Mucosa of descending colon (tissue), 3 donors: ENCODE data around the gene SLC25A19. TPM values are rescaled to one million over a fixed set of nuclear protein-coding genes. Genes with fewer than 3 reads are reported as not detected.
"Not testable (repeated sequence)": the region's sequence is repeated elsewhere in the genome, so short reads cannot be mapped to it uniquely, and the experiment has no call there.

Experiments
- ATAC-seq: fragments of 200-7000 bp; cut with Tn5 transposase; one replicate; pipeline ENCODE4 v1.9.1; 2020; ENCODE audit warnings: mild to moderate bottlenecking, moderate library complexity
- DNase-seq, 3 donors: peaks; one replicate each; pipeline ENCODE4 v3.0.0-alpha.2; 2020
- H3K36me3 ChIP-seq: fragments of 200-600 bp; one replicate; pipeline ENCODE4 v1.8.0; 2021; ENCODE audit warnings: low read depth, mild to moderate bottlenecking
- H3K4me1 ChIP-seq: fragments of 200-600 bp; one replicate; pipeline ENCODE4 v1.8.0; 2021; ENCODE audit warnings: low read depth, mild to moderate bottlenecking
- H3K4me3 ChIP-seq: fragments of 200-600 bp; one replicate; pipeline ENCODE4 v1.8.0; 2021; ENCODE audit warnings: mild to moderate bottlenecking
- H3K9me3 ChIP-seq: fragments of 200-600 bp; one replicate; pipeline ENCODE4 v1.8.0; 2021; ENCODE audit warnings: mild to moderate bottlenecking
- intact Hi-C, 2 donors: fragments of 100-400 bp; cut with DNase I in 1 of 2; cut with micrococcal nuclease in 1 of 2; formaldehyde crosslinking; loops; one replicate each; pipeline versions ENCODE4 v1.11.0 to v1.11.1; 2022; cut with DNase I, micrococcal nuclease
- total RNA-seq, 3 donors: library from RNA; stranded (reverse); fragmentation: NEBNext Ultra II Directional in 2 of 3; extraction: Animal tissue kit (Norgen Biotek cat#: 25700) in 2 of 3; gene quantifications; one replicate each; pipeline versions ENCODE4 v1.2.1 to v1.2.4, GENCODE V29; 2021 to 2023
- TF ChIP-seq, protein P1 (sequence below): fragments of 200-600 bp; IDR thresholded peaks from one replicate; pipeline ENCODE4 v1.8.0; 2022; ENCODE audit warnings: antibody characterized with exemption, mild to moderate bottlenecking
- donor health status: DM: no; HTN: no; CAD: no; lungs with moderate emphysema.
- donor health status: DM: no; HTN: no; CAD: no.
- donor health status: DM: no; HTN: yes; CAD: no.

Gene SLC25A19
- total RNA-seq, 3 donors from 2014 or later: 15.5 to 20.0 (median 15.6) TPM

DNA sequence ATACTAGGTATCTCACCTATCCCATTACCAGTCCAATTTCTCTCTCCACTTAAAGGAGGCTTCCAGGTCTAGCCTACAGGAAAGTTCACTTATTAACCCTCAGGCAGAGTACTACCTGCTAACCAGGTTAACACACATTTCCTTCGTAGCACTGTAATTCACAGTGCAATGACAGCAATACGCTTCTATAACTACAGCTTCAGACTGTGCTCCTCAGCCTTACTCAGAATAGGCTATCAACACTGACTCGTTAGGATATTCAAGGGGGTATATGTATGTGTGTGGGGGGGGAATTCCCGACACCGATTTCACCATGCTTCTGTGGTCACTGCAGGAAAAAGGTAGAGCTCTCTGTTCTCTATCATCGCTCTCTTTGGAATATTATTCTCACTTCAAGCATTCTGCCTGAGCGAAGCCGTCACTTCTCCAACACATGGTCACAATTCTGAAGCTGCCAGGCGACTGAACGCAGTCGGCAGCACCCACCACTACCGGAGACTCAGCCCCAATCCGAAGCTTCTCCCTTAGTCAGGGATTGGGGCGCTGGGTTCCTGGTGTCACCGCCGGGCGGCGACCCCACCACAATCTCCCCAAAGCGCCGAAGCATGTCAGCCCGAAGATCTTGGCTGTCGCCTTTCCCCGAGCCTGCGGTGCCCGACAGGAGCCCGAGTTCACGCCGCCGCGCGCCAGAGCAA lies 28.4 kb downstream of the SLC25A19 start:
- DNase-seq (no peak), ATAC-seq (peak; percentile 19)
- no peaks in the 10 kb centered on the region for H3K9me3 ChIP-seq

GRCh38 chr17:75257228-75257627 lies 32.0 kb downstream of the SLC25A19 start:
- intact Hi-C loops, H3K4me3 ChIP-seq, H3K9me3 ChIP-seq, ATAC-seq, H3K36me3 ChIP-seq, H3K4me1 ChIP-seq, DNase-seq: not testable (repeated sequence)

More for the DNA sequence above, 28.4 kb downstream of the SLC25A19 start:
- TF ChIP-seq, protein P1, sequence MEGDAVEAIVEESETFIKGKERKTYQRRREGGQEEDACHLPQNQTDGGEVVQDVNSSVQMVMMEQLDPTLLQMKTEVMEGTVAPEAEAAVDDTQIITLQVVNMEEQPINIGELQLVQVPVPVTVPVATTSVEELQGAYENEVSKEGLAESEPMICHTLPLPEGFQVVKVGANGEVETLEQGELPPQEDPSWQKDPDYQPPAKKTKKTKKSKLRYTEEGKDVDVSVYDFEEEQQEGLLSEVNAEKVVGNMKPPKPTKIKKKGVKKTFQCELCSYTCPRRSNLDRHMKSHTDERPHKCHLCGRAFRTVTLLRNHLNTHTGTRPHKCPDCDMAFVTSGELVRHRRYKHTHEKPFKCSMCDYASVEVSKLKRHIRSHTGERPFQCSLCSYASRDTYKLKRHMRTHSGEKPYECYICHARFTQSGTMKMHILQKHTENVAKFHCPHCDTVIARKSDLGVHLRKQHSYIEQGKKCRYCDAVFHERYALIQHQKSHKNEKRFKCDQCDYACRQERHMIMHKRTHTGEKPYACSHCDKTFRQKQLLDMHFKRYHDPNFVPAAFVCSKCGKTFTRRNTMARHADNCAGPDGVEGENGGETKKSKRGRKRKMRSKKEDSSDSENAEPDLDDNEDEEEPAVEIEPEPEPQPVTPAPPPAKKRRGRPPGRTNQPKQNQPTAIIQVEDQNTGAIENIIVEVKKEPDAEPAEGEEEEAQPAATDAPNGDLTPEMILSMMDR: no peak
- intact Hi-C loops: no loop called here
- Histone ChIP-seq H3K36me3 (no peaks in the 10 kb centered on the region), H3K4me1 (peaks cover 16% of the 10 kb centered on the region), H3K4me3 (peak overlapping the region; percentile 91)

DNA sequence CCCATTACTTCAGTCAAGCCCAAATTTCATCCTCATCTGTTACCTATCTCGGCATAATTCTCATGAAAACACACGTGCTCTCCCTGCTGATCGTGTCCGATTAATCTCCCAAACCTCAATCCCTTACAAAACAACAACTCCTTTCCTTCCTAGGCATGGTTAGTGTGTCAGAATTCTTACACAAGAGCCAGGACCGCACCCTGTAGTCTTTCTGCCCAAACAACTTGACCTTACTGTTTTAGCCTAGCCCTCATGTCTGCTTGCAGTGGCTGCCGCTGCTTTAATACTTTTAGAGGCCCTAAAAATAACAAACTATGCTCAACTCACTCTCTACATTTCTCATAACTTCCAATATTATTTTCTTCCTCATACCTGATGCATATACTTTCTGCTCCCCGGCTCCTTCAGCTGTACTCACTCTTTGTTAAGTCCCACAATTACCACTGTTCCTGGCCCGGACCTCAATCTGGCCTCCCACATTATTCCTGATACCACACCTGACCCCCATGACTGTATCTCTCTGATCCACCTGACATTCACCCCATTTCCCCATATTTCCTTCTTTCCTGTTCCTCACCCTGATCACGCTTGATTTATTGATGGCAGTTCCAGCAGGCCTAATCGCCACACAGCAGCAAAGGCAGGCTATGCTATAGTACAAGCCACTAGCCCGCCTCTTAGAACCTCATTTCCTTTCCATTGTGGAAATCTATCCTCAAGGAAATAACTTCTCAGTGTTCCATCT lies 33.1 kb downstream of the SLC25A19 start:
- ATAC-seq, intact Hi-C loops, H3K4me1 ChIP-seq, DNase-seq, H3K36me3 ChIP-seq, H3K4me3 ChIP-seq, H3K9me3 ChIP-seq: not testable (repeated sequence)

GRCh38 chr17:75252039-75252816 lies 37.0 kb downstream of the SLC25A19 start:
- DNase-seq (no peak), ATAC-seq (no peak)
- Histone ChIP-seq H3K4me1 (no peaks in the 10 kb centered on the region), H3K4me3 (no peak overlapping the region), H3K9me3 (no peaks in the 10 kb centered on the region), H3K36me3 (no peaks in the 10 kb centered on the region)
- TF ChIP-seq, protein P1: no peak
- intact Hi-C loops: no loop called here

DNA sequence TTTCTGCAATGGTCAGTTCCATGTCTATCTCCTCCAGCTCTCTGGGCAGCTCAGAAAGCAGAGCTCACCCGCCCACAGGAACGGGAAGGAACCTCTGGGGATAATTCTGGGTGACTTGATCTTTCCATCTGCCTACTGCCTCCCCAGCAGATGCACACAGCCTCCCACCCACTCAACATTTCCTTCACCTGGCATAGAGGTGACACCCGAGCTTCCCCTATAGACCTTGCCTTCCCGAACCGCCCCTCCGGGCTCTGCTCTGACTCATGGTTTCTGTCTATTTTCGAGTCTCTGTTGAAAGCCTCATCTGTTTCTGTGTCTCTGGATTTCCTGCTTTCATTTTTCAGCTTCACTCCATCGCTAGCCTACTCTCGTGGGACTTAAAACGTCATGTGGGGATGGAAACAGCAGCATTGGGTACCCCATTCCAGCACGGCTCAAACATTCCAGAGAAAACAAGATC lies 39.2 kb downstream of the SLC25A19 start:
- H3K4me3 ChIP-seq: no peak overlapping the region
- TF ChIP-seq, protein P1: no peak

GRCh38 chr17:75249564-75249963 lies 39.7 kb downstream of the SLC25A19 start:
- intact Hi-C loops: no loop called here
- no peaks in the 10 kb centered on the region for H3K4me1 ChIP-seq
- DNase-seq: no peak
- no peak for ATAC-seq
- H3K36me3 ChIP-seq: no peaks in the 10 kb centered on the region
- no peaks in the 10 kb centered on the region for H3K9me3 ChIP-seq
- TF ChIP-seq, protein P1: no peak
- H3K4me3 ChIP-seq: no peak overlapping the region

More for the DNA sequence above, 39.2 kb downstream of the SLC25A19 start:
- Histone ChIP-seq H3K36me3 (no peaks in the 10 kb centered on the region), H3K4me1 (no peaks in the 10 kb centered on the region), H3K9me3 (no peaks in the 10 kb centered on the region)
- DNase-seq (no peak), ATAC-seq (peak; percentile 68)
- intact Hi-C loops: no loop called here
